ENCODE data around the gene SPACA7. TPM values are rescaled to one million over a fixed set of nuclear protein-coding genes. Genes with fewer than 3 reads are reported as not detected.

SPACA7 gene
- total RNA-seq, 1 experiment from 2014 or later, result not detected

GRCh38 chr13:112354330-112355273, 21.6 kb upstream of the SPACA7 start:
- POLR2A ChIA-PET (ENCODE audit: unreplicated experiment), result no interaction called here
- no peaks in the 10 kb centered on the region for H4K20me1 ChIP-seq (ENCODE audit: low read length)
- no peaks in the 10 kb centered on the region for H3K36me3 ChIP-seq (ENCODE audit: low read depth, low read length)
- no peaks in the 10 kb centered on the region for H3F3A ChIP-seq (ENCODE audit: low read length, unreplicated experiment)
- H3K4me1 ChIP-seq (ENCODE audit: insufficient read depth, low read length), result no peaks in the 10 kb centered on the region
- peaks cover 42% of the 10 kb centered on the region for H3K27me3 ChIP-seq (ENCODE audit: low read length)
- intact Hi-C loops (cut with micrococcal nuclease), result no loop called here
- H3K79me2 ChIP-seq (ENCODE audit: low read length), result no peaks in the 10 kb centered on the region
- TF ChIP-seq EZH2phosphoT487 (IDR thresholded peaks at IDR 0.05; ENCODE audit: borderline replicate concordance, low read length) (no peak), EZH2 (IDR thresholded peaks at IDR 0.05; ENCODE audit: low read length, unreplicated experiment) (no peak), CTCF (conservative IDR thresholded peaks at IDR 0.05; ENCODE audit: low read depth, low read length) (no peak)
- CTCF ChIA-PET, result interaction anchor here (0.7 kb wide), 1 partner anchor 576 kb away, joined by 4 read pairs; no protein-coding TSS in a partner anchor
- H3K9me3 ChIP-seq (ENCODE audit: low read length), result no peaks in the 10 kb centered on the region
- no peak overlapping the region for H2AFZ ChIP-seq (ENCODE audit: low read length)
- BruUV-seq (replicated peaks), result no TSS peak
- H3K4me3 ChIP-seq (ENCODE audit: low read length), result no peak overlapping the region
- no peaks in the 10 kb centered on the region for H3K9me2 ChIP-seq (replicated peaks; ENCODE audit: low read length)
- H3K4me2 ChIP-seq (ENCODE audit: low read length), result no peak overlapping the region
- DNase-seq (no peak), ATAC-seq (no peak)
- H3K9ac ChIP-seq (ENCODE audit: low read length), result no peak overlapping the region
- H3K27ac ChIP-seq (ENCODE audit: low read length), result no peak overlapping the region

GRCh38 chr13:112355274-112355838, 20.8 kb upstream of the SPACA7 start:
- ATAC-seq, result no peak
- ChIA-PET CTCF (no interaction called here), POLR2A (ENCODE audit: unreplicated experiment) (no interaction called here)
- DNase-seq, result no peak
- H4K20me1 ChIP-seq (ENCODE audit: low read length), result no peaks in the 10 kb centered on the region
- H3K9ac ChIP-seq (ENCODE audit: low read length), result no peak overlapping the region
- H3K36me3 ChIP-seq (ENCODE audit: low read depth, low read length), result no peaks in the 10 kb centered on the region
- no peak overlapping the region for H3K4me3 ChIP-seq (ENCODE audit: low read length)
- no peak for TF ChIP-seq CTCF (conservative IDR thresholded peaks at IDR 0.05; ENCODE audit: low read depth, low read length)
- TF ChIP-seq EZH2 (IDR thresholded peaks at IDR 0.05; ENCODE audit: low read length, unreplicated experiment), result no peak
- TF ChIP-seq EZH2phosphoT487 (IDR thresholded peaks at IDR 0.05; ENCODE audit: borderline replicate concordance, low read length), result no peak
- H3K9me2 ChIP-seq (replicated peaks; ENCODE audit: low read length), result no peaks in the 10 kb centered on the region
- no peaks in the 10 kb centered on the region for H3K4me1 ChIP-seq (ENCODE audit: insufficient read depth, low read length)
- H3F3A ChIP-seq (ENCODE audit: low read length, unreplicated experiment), result no peaks in the 10 kb centered on the region
- no peak overlapping the region for H2AFZ ChIP-seq (ENCODE audit: low read length)
- intact Hi-C loops (cut with micrococcal nuclease), result no loop called here
- no TSS peak for BruUV-seq (replicated peaks)
- peaks cover 34% of the 10 kb centered on the region for H3K27me3 ChIP-seq (ENCODE audit: low read length)
- H3K79me2 ChIP-seq (ENCODE audit: low read length), result no peaks in the 10 kb centered on the region
- no peaks in the 10 kb centered on the region for H3K9me3 ChIP-seq (ENCODE audit: low read length)
- no peak overlapping the region for H3K4me2 ChIP-seq (ENCODE audit: low read length)
- no peak overlapping the region for H3K27ac ChIP-seq (ENCODE audit: low read length)

GRCh38 chr13:112356190-112356589, 20.0 kb upstream of the SPACA7 start:
- Histone ChIP-seq H3K4me1 (ENCODE audit: insufficient read depth, low read length) (no peaks in the 10 kb centered on the region), H3K9me3 (ENCODE audit: low read length) (no peaks in the 10 kb centered on the region), H3K4me3 (ENCODE audit: low read length) (no peak overlapping the region), H3K4me2 (ENCODE audit: low read length) (no peak overlapping the region), H3F3A (ENCODE audit: low read length, unreplicated experiment) (no peaks in the 10 kb centered on the region), H3K9ac (ENCODE audit: low read length) (no peak overlapping the region), H3K9me2 (replicated peaks; ENCODE audit: low read length) (no peaks in the 10 kb centered on the region), H4K20me1 (ENCODE audit: low read length) (no peaks in the 10 kb centered on the region), H3K27ac (ENCODE audit: low read length) (no peak overlapping the region), H3K79me2 (ENCODE audit: low read length) (no peaks in the 10 kb centered on the region), H3K27me3 (ENCODE audit: low read length) (peaks cover 26% of the 10 kb centered on the region), H3K36me3 (ENCODE audit: low read depth, low read length) (no peaks in the 10 kb centered on the region), H2AFZ (ENCODE audit: low read length) (no peak overlapping the region)
- ChIA-PET POLR2A (ENCODE audit: unreplicated experiment) (no interaction called here), CTCF (no interaction called here)
- no TSS peak for BruUV-seq (replicated peaks)
- no peak for TF ChIP-seq CTCF (conservative IDR thresholded peaks at IDR 0.05; ENCODE audit: low read depth, low read length)
- TF ChIP-seq EZH2phosphoT487 (IDR thresholded peaks at IDR 0.05; ENCODE audit: borderline replicate concordance, low read length), result no peak
- TF ChIP-seq EZH2 (IDR thresholded peaks at IDR 0.05; ENCODE audit: low read length, unreplicated experiment), result no peak
- intact Hi-C loops (cut with micrococcal nuclease), result no loop called here
- ATAC-seq, result no peak
- DNase-seq, result no peak
